Dendritic cell treated with granulocyte-macrophage colony-stimulating factor and Interleukin-4, amounts not matched to agents 40 ng/mL and 50 ng/mL, for 4 days (primary cell): ENCODE data around the gene PLA2G4C.

Experiments
- H3K27ac Mint-ChIP-seq: one replicate; pipeline ENCODE4 v1.8.0; 2022; ENCODE audit warnings: mild to moderate bottlenecking, mixed read lengths
- H3K27me3 Mint-ChIP-seq: one replicate; pipeline ENCODE4 v1.8.0; 2022; ENCODE audit warnings: mild to moderate bottlenecking, mixed read lengths
- H3K36me3 Mint-ChIP-seq: one replicate; pipeline ENCODE4 v1.8.0; 2022; ENCODE audit warnings: low read depth, mixed read lengths
- H3K4me1 Mint-ChIP-seq: one replicate; pipeline ENCODE4 v1.8.0; 2022; ENCODE audit warnings: low read depth, mixed read lengths
- H3K4me3 Mint-ChIP-seq: one replicate; pipeline ENCODE4 v1.8.0; 2022; ENCODE audit warnings: mild to moderate bottlenecking, moderate library complexity, mixed read lengths
- H3K9me3 Mint-ChIP-seq: one replicate; pipeline ENCODE4 v1.8.0; 2022; ENCODE audit warnings: mixed read lengths
- intact Hi-C: fragments of 100-400 bp; cut with micrococcal nuclease; formaldehyde crosslinking; loops from one replicate; pipeline ENCODE4 v1.15.0; 2022

PLA2G4C gene

DNA sequence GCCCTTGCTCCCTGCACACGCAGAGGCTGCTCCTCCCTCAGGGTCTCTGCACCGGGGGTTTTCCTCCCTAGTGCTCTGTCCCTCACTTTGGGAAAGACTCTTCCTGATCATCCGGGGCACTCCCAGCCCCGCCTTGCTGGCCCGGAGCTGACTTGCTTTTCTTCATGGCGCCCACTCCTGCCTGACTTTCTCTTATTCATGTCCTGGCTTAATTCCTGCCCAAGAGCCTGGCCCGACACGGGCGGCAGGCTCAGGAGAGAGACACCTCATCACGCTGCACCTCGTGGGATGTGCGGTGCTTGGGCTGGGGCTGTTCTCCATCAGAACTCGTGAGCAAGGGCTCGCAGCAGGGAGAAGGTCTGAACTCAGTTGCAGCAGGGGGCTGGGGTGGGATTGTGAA lies 11.8 kb upstream of the PLA2G4C start:
- Mint-ChIP-seq H3K4me3 (no peak overlapping the region), H3K27ac (peak overlapping the region; percentile 11), H3K36me3 (peaks cover 64% of the 10 kb centered on the region), H3K9me3 (no peaks in the 10 kb centered on the region), H3K27me3 (no peaks in the 10 kb centered on the region), H3K4me1 (peaks cover 15% of the 10 kb centered on the region)
- intact Hi-C loops, result no loop called here

DNA sequence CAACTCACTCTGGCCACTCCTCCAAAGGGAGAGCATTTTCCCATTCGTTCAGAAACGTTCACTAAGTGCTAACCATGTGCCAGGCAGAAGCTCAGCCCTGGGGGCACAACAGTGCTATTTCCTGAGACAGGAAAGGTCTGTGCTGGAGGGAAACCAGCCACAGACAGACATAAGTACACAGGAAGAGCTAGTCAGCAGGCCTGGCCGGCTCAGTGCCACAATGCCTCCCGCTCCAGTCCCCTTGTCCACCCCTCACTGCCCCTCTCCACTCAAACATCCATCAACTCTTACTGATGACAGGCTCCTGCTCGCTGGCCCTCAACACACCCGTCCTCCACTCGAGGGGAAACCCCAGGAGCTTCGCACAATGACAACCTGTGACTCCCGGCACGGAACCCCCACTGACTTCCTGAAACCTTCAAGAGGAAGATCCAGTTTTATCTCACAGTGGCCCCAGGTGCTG lies 11.3 kb upstream of the PLA2G4C start:
- Mint-ChIP-seq H3K27ac (peak overlapping the region; percentile 11), H3K27me3 (no peaks in the 10 kb centered on the region), H3K36me3 (peaks cover 62% of the 10 kb centered on the region), H3K9me3 (no peaks in the 10 kb centered on the region), H3K4me1 (peaks cover 16% of the 10 kb centered on the region), H3K4me3 (no peak overlapping the region)
- intact Hi-C loops, result no loop called here

DNA sequence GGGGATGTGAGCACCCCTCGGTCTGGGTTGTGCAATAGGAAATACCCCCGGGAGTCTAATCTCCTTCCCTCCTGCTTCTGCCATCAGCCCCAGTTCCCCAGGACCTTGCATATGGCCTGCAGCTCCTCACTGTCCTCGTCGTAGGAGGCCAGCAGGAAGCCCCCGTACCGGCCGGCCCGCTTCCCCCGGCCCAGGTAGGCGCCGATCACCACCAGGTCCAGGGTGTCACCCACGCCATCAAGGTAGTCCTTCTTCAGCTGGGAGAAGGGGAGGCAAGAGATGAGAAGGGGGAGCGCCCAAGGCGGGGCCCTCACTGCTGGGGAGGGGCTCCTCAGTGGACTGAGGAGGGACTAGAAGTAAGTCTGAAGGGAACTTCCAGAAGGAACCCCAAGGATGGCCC lies 10.4 kb upstream of the PLA2G4C start:
- intact Hi-C loops, result no loop called here
- no peak overlapping the region for H3K4me3 Mint-ChIP-seq
- H3K4me1 Mint-ChIP-seq, result peaks cover 16% of the 10 kb centered on the region
- H3K9me3 Mint-ChIP-seq, result no peaks in the 10 kb centered on the region
- H3K27me3 Mint-ChIP-seq, result no peaks in the 10 kb centered on the region
- H3K27ac Mint-ChIP-seq, result no peak overlapping the region
- peaks cover 60% of the 10 kb centered on the region for H3K36me3 Mint-ChIP-seq

DNA sequence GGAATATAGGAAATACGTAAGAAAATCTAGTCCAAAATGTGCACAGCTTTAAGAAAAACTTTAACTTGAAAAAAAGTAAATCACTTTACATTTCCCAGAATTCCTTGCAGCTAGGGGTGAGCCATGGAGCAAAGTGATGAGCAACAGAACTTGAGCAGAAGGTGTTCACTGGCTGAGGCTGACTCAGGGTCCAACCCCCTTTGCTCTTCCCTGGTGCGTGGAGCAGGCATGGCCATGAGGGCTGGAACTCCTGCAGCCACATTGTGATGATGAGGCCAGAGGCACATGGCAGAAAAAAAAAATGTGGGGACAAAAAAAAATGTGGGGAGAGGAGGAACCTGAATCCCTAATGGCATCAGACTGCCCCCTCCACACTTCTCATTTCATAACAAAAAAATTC lies 9.9 kb upstream of the PLA2G4C start:
- Mint-ChIP-seq H3K4me1 (peaks cover 16% of the 10 kb centered on the region), H3K4me3 (no peak overlapping the region), H3K36me3 (peaks cover 63% of the 10 kb centered on the region), H3K9me3 (no peaks in the 10 kb centered on the region), H3K27ac (no peak overlapping the region), H3K27me3 (no peaks in the 10 kb centered on the region)
- intact Hi-C loops, result no loop called here

DNA sequence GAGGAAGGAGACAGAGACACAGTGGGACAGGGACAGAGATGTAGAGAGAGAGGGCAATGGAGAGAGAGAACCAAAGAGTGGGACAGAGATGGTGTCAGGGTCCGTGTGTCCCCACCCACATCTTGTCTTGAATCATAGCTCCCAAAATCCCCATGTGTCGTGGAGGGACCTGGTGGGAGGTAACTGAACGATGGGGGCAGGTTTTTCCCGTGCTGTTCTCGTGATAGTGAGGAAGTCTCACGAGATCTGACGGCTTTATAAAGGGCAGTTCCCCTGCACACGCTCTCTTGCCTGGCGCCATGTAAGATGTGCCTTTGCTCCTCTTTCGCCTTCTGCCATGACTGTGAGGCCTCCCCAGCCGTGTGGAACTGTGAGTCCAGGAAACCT lies 7.5 kb upstream of the PLA2G4C start:
- H3K9me3 Mint-ChIP-seq, result no peaks in the 10 kb centered on the region
- H3K27ac Mint-ChIP-seq, result peak overlapping the region; percentile 78
- intact Hi-C loops, result no loop called here
- H3K4me1 Mint-ChIP-seq, result peaks cover 19% of the 10 kb centered on the region
- no peak overlapping the region for H3K4me3 Mint-ChIP-seq
- H3K27me3 Mint-ChIP-seq, result no peaks in the 10 kb centered on the region
- peaks cover 58% of the 10 kb centered on the region for H3K36me3 Mint-ChIP-seq

DNA sequence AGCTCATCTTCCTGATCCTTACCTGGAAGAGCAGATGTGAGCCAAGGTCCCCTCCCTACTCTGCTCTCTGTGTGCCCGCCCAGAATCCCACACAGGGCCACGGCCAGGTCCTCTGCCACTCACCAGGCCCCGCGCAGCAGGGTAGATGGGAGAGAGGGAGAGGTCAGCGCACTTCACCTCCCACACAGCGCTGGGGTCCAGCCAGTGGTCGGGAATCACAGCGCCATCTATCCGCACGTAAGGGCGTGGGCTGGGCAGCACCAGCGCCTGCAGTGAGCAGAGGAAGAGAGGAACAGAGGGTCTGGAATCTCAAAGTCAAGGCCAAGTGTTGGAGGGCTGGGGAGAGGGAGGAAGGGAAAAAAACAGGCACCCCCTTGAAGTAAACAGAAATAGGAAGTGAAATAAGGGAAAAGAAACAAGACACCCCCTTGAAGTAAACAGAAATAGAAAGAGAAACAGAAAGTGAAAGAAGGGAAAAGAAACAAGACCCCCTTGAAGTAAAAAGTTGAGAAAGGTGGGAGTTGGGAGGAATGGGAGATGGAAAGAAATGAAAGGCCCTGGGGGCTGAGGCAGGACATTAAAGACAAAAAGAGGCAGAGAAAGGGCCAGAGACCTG lies 7.0 kb upstream of the PLA2G4C start:
- H3K36me3 Mint-ChIP-seq, result peaks cover 53% of the 10 kb centered on the region
- no peak overlapping the region for H3K4me3 Mint-ChIP-seq
- H3K9me3 Mint-ChIP-seq, result no peaks in the 10 kb centered on the region
- intact Hi-C loops, result no loop called here
- H3K27ac Mint-ChIP-seq, result peak overlapping the region; percentile 78
- H3K27me3 Mint-ChIP-seq, result no peaks in the 10 kb centered on the region
- H3K4me1 Mint-ChIP-seq, result peaks cover 22% of the 10 kb centered on the region

DNA sequence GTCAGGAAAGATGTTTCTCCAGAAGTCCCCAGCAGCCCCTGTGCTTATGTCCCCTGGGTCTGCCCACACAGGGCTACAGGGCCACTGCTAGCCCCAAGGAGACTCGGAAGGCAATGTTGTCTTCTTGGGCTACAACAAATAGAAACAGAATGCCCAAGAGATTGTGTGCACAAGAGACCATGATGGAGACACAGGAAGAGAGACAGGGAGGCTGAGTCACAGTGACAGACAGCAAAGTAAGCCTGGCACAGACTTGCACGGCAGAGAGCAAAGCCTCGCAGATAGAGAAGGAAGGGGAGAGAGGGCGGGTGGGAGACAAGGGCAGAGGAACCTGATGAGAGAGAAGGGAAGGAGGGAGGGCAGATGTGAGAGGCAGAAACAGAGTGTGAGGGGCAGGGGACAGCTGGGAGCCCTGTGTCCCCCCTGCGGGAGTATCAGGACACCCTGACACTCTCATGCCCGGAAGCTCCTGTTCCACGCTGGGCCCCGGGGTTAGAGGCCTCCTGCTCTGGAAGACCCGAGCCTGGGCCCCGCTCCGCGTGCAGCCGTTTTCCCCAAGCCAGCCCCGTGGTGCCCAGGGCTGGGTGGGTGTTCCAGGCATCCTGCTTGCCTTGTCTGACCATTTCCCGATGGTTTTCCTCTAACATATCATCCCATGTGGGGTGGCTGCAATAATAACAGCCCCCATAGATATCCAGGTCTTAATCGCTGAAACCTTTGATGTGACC lies 2.7 kb upstream of the PLA2G4C start:
- Mint-ChIP-seq H3K4me1 (peaks cover 27% of the 10 kb centered on the region), H3K9me3 (no peaks in the 10 kb centered on the region), H3K36me3 (peaks cover 31% of the 10 kb centered on the region), H3K27ac (no peak overlapping the region), H3K4me3 (no peak overlapping the region), H3K27me3 (no peaks in the 10 kb centered on the region)
- intact Hi-C loops, result no loop called here

DNA sequence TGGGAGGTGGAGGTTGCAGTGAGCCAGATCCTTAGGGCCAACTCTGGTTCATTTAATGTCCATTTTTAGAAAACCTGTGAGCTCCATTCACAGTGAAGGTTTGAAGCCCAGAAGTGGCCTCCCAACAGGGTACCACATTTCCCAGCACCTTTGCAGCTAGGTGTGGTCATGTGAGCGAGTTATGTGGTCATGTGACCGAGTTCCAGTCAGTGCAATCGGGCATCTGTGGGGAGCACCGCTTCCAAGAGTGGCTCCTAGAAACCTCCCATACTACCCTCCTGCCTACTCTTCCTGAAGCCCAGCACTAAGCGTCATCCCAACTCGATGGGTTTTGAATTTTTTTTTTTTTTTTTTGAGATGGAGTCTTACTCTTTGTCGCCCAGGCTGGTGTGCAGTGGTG lies 663 bp upstream of the PLA2G4C start:
- Mint-ChIP-seq H3K4me3 (no peak overlapping the region), H3K9me3 (no peaks in the 10 kb centered on the region), H3K27ac (peak overlapping the region; percentile 88), H3K27me3 (peaks cover 9% of the 10 kb centered on the region), H3K36me3 (peaks cover 20% of the 10 kb centered on the region), H3K4me1 (peaks cover 26% of the 10 kb centered on the region)
- intact Hi-C loops, result loop anchor here (2.0 kb wide), 1 partner anchor 34 kb away; no protein-coding TSS in a partner anchor

DNA sequence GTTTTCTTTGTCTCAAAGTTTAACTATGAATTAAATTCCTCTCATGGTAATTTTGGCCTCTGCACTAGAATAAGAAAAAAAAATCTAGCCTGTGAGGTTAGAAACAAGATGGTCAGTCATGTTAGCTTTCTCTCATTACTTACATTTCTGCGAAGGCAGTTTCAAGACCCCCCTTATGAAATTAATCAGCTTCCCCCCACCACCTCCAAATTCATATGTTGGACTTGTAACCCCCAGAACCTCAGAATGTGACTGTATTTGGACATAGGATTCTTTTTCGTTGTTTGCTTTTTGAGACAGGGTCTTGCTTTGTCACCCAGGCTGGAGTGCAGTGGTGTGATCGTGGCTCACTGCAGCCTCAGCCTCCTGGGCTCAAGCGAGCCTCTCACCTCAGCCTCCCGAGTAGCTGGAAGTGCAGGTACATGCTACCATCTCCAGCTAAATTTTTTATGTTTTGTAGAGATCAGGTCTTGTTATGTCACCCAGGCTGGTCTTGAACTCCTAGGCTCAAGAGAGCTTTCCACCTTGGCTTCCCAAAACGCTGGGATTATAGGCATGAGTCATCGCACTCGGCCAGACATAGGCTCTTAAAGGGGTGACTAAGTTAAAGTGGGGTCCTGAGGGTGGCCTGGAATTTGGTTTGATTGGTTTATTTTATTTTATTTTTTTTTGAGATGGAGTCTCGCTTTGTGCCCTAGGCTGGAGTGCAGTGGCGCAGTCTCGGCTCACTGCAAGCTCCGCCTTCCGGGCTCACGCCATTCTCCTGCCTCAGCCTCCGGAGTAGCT lies 1.4 kb downstream of the PLA2G4C start:
- peaks cover 11% of the 10 kb centered on the region for H3K27me3 Mint-ChIP-seq
- H3K27ac Mint-ChIP-seq, result no peak overlapping the region
- H3K36me3 Mint-ChIP-seq, result peaks cover 2% of the 10 kb centered on the region
- intact Hi-C loops, result no loop called here
- H3K9me3 Mint-ChIP-seq, result no peaks in the 10 kb centered on the region
- H3K4me3 Mint-ChIP-seq, result no peak overlapping the region
- peaks cover 26% of the 10 kb centered on the region for H3K4me1 Mint-ChIP-seq

DNA sequence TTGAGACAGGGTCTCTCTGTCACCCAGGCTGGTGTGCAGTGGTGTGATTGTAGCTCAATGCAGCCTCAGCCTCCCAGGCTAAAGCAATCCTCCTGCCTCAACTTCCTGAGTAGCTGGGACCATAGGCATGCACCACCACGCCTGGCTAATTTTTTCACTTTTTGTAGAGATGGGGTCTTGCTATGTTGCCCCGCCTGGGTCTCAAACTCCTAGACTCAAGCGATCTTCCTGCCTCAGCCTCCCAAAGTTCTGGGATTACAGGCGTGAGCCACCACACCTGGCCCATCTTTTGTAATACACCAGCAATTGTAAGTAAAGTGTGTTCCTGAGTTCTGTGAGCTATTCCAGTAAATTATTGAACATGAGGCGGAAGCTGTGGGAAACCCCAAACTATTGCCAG lies 6.7 kb downstream of the PLA2G4C start:
- intact Hi-C loops, result no loop called here
- no peak overlapping the region for H3K27ac Mint-ChIP-seq
- peaks cover 9% of the 10 kb centered on the region for H3K4me1 Mint-ChIP-seq
- H3K9me3 Mint-ChIP-seq, result no peaks in the 10 kb centered on the region
- H3K4me3 Mint-ChIP-seq, result no peak overlapping the region
- H3K27me3 Mint-ChIP-seq, result peaks cover 14% of the 10 kb centered on the region
- H3K36me3 Mint-ChIP-seq, result no peaks in the 10 kb centered on the region

DNA sequence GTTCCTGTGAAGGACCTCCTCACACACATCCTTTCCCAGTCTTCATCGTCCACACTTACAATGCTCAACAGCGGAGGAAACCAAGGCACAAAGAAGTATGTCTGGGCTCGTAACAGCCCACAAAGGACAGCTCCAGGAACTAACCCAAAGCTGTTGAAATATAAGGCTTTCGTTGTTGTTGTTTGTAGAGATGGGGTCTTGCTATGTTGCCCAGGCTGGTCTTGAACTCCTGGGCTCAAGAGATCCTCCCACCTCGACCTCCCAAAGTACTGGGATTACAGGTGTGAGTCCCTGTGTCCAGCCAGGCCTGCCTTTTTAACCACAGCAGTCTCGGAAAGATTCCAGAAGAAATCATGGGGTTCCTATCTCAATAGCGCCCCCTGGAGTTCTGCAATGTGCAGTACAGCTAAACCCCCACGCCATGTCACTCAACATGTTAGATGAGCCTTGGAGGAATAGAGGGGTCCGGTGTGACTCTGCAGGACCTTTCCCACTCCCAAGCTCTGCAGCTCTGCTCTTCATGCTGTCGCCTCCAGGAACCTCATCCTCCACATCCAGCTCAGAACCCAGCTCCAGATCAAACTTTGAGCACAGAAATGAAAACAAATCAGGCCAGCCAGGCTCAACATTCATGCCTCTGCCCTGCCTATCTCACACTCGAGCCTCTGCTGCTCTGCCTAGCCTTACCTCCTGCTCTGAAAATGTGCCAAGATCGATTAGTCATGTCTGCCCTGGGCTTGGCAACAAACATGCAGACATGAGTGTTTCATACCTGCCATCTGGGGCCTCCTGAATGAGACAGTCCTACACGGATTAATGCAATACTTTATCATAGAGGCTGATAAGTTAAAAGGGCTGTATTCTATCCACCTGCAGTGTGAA lies 7.5 kb downstream of the PLA2G4C start:
- Mint-ChIP-seq H3K27ac (no peak overlapping the region), H3K4me3 (no peak overlapping the region), H3K9me3 (no peaks in the 10 kb centered on the region), H3K27me3 (peaks cover 13% of the 10 kb centered on the region), H3K36me3 (no peaks in the 10 kb centered on the region), H3K4me1 (peaks cover 8% of the 10 kb centered on the region)
- intact Hi-C loops, result no loop called here

DNA sequence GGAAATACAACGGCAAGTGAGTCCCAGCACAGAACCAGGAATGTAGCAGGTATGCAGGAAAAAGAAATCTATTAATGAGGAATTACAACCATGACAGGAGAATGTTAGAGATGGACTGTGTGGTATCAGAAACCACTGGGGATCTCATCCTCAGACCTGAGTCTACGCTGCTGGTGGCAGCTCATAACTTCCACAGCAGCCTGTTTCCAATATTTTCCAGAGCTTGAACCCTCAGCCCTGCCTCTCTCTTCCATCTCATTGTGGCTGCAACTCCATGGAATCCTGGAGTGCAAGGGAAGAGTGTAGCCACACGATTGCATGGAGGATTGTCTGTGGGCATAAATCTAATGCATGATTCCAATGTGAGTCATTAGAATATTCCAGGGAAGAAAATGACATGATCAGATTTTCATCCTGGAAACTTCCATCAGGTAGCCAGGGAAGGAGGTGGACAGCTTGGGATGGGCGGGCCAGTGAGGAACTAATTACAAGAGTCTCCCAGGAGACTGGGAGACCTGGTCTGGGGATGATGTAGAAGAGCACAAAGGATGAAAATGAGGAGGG lies 14.9 kb downstream of the PLA2G4C start:
- H3K9me3 Mint-ChIP-seq, result no peaks in the 10 kb centered on the region
- H3K27ac Mint-ChIP-seq, result no peak overlapping the region
- no peak overlapping the region for H3K4me3 Mint-ChIP-seq
- H3K36me3 Mint-ChIP-seq, result no peaks in the 10 kb centered on the region
- intact Hi-C loops, result no loop called here
- peaks cover 2% of the 10 kb centered on the region for H3K27me3 Mint-ChIP-seq
- H3K4me1 Mint-ChIP-seq, result no peaks in the 10 kb centered on the region

DNA sequence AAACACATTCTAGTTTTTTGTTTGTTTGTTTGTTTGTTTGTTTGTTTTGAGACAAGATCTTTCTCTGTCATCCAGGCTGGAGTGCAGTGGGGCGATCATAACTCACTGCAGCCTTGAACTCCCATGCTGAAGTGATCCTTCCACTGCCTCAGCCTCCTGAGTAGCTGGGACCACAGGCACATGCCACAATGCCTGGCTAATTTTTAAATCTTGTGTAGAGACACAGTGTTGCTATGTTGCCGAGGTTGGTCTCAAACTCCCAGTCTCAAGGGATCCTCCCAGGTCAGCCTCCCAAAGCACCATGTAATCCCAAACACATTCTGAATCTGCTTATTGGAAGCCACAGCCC lies 15.8 kb downstream of the PLA2G4C start:
- Mint-ChIP-seq H3K4me3 (no peak overlapping the region), H3K36me3 (no peaks in the 10 kb centered on the region), H3K9me3 (no peaks in the 10 kb centered on the region), H3K27me3 (peaks cover 2% of the 10 kb centered on the region), H3K4me1 (no peaks in the 10 kb centered on the region), H3K27ac (no peak overlapping the region)
- intact Hi-C loops, result no loop called here
